Heart right ventricle (tissue), 16 donors: ENCODE data around the gene METTL1. TPM values are rescaled to one million over a fixed set of nuclear protein-coding genes. Genes with fewer than 3 reads are reported as not detected.

ENCODE experiments used
- ATAC-seq, 8 donors: fragments of 200-7000 bp; cut with Tn5 transposase; one replicate each; pipeline ENCODE4 v1.9.1; 2020; ENCODE audit warnings: mild to moderate bottlenecking in 8 of 8, moderate library complexity in 8 of 8, moderate number of reproducible peaks in 1 of 8
- DNase-seq, 2 donors: peaks; one replicate each; pipeline ENCODE4 v3.0.0-alpha.2; 2020
- H3K27ac ChIP-seq, 10 donors: fragments of 200-600 bp; sonication (generic) in 2 of 10; one replicate each; pipeline versions ENCODE4 v1.5.0 to v1.8.0; 2020 to 2022; ENCODE audit warnings: mild to moderate bottlenecking in 3 of 10
- H3K27me3 ChIP-seq, 7 donors: fragments of 200-600 bp; one replicate each; pipeline ENCODE4 v1.8.0; 2021 to 2022; ENCODE audit warnings: mild to moderate bottlenecking in 2 of 7
- H3K36me3 ChIP-seq, 9 donors: fragments of 200-600 bp; sonication (generic) in 1 of 9; one replicate each; pipeline versions ENCODE4 v1.5.0 to v1.8.0; 2020 to 2022; ENCODE audit warnings: mild to moderate bottlenecking in 2 of 9
- H3K4me1 ChIP-seq, 9 donors: fragments of 200-600 bp; sonication (generic) in 1 of 9; one replicate each; pipeline versions ENCODE4 v1.5.0 to v1.8.0; 2020 to 2022; ENCODE audit warnings: mild to moderate bottlenecking in 4 of 9
- H3K4me3 ChIP-seq, 10 donors: fragments of 200-600 bp; sonication (generic) in 2 of 10; one replicate each; pipeline versions ENCODE4 v1.5.0 to v1.8.0; 2020 to 2022; ENCODE audit warnings: mild to moderate bottlenecking in 7 of 10, moderate library complexity in 2 of 10
- H3K9me3 ChIP-seq, 11 donors: fragments of 200-600 bp in 10 of 11; sonication (generic) in 2 of 11; one replicate each; pipeline versions ENCODE4 v1.5.0 to v1.8.0; 2013 to 2022; ENCODE audit warnings: mild to moderate bottlenecking in 2 of 11, control low read depth in 1 of 11, moderate library complexity in 1 of 11
- WGBS, 2 donors: extraction: QIAGEN DNeasy Blood & Tissue Kit; methylation state at CpG; one replicate each; pipeline ENCODE4 v1.1.7; 2013; ENCODE audit warnings: inconsistent platforms in 1 of 2; 5-methylcytosine and 5-hydroxymethylcytosine counted together
- intact Hi-C, 10 donors: fragments of 100-400 bp; cut with DNase I; formaldehyde crosslinking; loops; one replicate each; pipeline versions ENCODE4 v1.11.1 to v1.14.2; 2022
- polyA plus RNA-seq, 2 donors: library from polyadenylated mRNA; stranded (reverse); fragments of 200-250 nt; gene quantifications; one replicate each; pipeline ENCODE4 v1.2.3, GENCODE V29; 2013
- total RNA-seq, 10 donors: library from RNA; stranded (reverse); fragmentation: NEBNext Ultra II Directional in 3 of 10; extraction: Animal tissue kit (Norgen Biotek cat#: 25700) in 3 of 10; gene quantifications; one replicate each; pipeline versions ENCODE4 v1.2.1 to v1.2.4, GENCODE V29; 2021 to 2023
- TF ChIP-seq, protein P1 (sequence below), 9 donors: fragments of 200-600 bp; sonication (generic) in 2 of 9; IDR thresholded peaks; one replicate each; pipeline versions ENCODE4 v1.5.0 to v1.8.0; 2021 to 2022; ENCODE audit warnings: antibody characterized with exemption in 9 of 9, mild to moderate bottlenecking in 5 of 9, moderate library complexity in 1 of 9
- donor health status: Arrhythmogenic right ventricular cardiomyopathy.
- donor health status: ischemic (EF 13 %, LVEDD 7.1; RV severe dilation, severe dysfunction).
- donor health status: healthy with polysubstance abuse.
- donor health status: DM: no; HTN: yes; CAD: no.
- donor health status: DM: no; HTN: no; CAD: no.
- donor health status: ischemic (EF 25% LVEDD 6.9; RV normal size, moderate dysfunction).
- donor health status: ischemic (EF 25% LVEDD 5.7; RV mildly dilated, moderate dysfunction).
- donor health status: healthy.
- donor health status: DM: yes; HTN: yes; CAD: no.
- donor health status: Ischemic cardiomyopathy.
- donor health status: ischemic (EF 35%, LVEDD 5.7; RV mildly dilated, moderate dysfunction).
- donor health status: nonischemic (EF 11% LVEDD 7.7; RV severe dilation, severe dysfunction).
- donor health status: DM: yes; HTN: yes; CAD: no.
- donor health status: PGD.
- donor health status: ischemic (EF 29% LVEDD 5.4; RV normal size, mild dysfunction).
- donor health status: nonischemic (EF 23%, LVEDD 6.1; RV moderate dilation, normal function).

Gene METTL1
- total and polyA plus RNA-seq, 12 donors = 5.6 to 29.4 (median 8.3) TPM

DNA sequence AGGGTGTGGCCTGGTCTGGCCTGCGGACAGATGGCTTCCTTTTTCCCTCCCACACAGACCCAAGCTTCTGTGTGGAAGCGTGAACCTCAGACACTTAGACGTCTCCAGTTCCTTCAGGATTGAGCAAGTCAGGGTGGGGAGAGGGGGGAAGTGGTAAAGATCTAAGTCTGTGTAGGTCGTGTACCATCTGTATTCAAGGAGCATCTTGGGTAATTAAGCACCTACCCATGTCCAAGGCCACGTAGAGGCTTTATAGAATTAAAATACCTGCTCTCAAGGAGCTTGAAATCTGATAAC lies 44.9 kb upstream of the METTL1 start:
- Histone ChIP-seq H3K4me3 (no peak overlapping the region), H3K36me3 (peaks cover 0 to 72% (median 13%) of the 10 kb centered on the region in 9 donors), H3K9me3 (no peaks in the 10 kb centered on the region), H3K4me1 (peaks cover 15 to 61% (median 53%) of the 10 kb centered on the region in 9 donors), H3K27me3 (no peaks in the 10 kb centered on the region), H3K27ac (peak overlapping the region; percentile 42 to 86 (median 72))
- 36 to 48% methylated on average over 5 of the region's 5 CpGs for WGBS, 2 donors
- TF ChIP-seq, protein P1, sequence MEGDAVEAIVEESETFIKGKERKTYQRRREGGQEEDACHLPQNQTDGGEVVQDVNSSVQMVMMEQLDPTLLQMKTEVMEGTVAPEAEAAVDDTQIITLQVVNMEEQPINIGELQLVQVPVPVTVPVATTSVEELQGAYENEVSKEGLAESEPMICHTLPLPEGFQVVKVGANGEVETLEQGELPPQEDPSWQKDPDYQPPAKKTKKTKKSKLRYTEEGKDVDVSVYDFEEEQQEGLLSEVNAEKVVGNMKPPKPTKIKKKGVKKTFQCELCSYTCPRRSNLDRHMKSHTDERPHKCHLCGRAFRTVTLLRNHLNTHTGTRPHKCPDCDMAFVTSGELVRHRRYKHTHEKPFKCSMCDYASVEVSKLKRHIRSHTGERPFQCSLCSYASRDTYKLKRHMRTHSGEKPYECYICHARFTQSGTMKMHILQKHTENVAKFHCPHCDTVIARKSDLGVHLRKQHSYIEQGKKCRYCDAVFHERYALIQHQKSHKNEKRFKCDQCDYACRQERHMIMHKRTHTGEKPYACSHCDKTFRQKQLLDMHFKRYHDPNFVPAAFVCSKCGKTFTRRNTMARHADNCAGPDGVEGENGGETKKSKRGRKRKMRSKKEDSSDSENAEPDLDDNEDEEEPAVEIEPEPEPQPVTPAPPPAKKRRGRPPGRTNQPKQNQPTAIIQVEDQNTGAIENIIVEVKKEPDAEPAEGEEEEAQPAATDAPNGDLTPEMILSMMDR (IDR thresholded peaks at IDR 0.05) = no peak
- ATAC-seq (peak; percentile 62 to 90 (median 78)), DNase-seq (peak; percentile 40 to 65)
- intact Hi-C loops = loop anchor here in 1 of 10 donors (1.0 kb wide), 1 partner anchor 27 kb away; no protein-coding TSS in a partner anchor

DNA sequence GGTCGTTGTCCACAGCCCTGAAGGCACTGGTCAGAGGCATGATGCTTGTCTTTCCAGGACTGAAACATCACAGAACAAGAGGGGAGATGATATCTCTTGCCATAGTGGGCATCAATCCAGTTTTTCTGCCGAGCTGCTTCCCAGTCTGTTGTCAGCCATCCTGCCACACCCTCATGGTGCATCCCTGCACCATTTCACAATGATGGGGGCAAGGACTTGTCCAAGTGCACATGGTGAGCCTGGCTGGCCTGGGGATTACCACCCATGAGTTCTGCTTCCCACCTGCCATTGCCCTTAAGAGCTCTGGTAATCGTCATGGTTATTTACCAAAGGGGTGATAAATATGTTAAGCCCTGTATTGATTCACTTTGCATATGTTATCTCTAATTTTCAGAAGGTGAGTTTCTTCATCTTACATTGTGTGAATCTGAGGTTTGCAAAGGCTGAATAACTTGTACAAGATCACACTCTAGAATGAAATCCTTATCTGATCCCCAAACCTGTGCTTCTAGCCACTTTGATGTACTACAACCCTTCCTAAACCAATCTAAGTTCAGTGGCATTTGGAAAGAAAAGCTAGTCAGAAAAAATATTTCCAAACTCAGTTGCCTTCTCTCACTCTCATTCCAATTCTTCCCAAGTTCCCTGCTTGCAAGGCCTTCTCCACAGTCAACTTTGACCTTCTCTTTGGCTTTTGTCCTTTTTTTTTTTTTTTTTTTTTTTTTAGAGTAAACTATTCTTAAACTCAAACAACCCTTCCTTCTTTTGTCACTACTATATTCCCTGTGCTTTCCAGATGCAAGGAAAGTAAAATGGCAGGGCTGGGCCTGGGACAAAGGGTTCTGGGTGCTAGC lies 44.3 kb upstream of the METTL1 start:
- peak overlapping the region in 9 of 10 donors; percentile 49 to 86 (median 73) for H3K27ac ChIP-seq
- intact Hi-C loops = loop anchor here in 1 of 10 donors (1.0 kb wide), 1 partner anchor 28 kb away; no protein-coding TSS in a partner anchor
- ATAC-seq (no peak), DNase-seq (no peak)
- H3K27me3 ChIP-seq = no peaks in the 10 kb centered on the region
- 43 to 47% methylated on average over 3 of the region's 3 CpGs for WGBS, 2 donors
- H3K4me3 ChIP-seq = no peak overlapping the region
- peaks cover 0 to 72% (median 7%) of the 10 kb centered on the region in 9 donors for H3K36me3 ChIP-seq
- peaks cover 15 to 56% (median 51%) of the 10 kb centered on the region in 9 donors for H3K4me1 ChIP-seq
- TF ChIP-seq, protein P1 (IDR thresholded peaks at IDR 0.05) = no peak
- no peaks in the 10 kb centered on the region for H3K9me3 ChIP-seq

DNA sequence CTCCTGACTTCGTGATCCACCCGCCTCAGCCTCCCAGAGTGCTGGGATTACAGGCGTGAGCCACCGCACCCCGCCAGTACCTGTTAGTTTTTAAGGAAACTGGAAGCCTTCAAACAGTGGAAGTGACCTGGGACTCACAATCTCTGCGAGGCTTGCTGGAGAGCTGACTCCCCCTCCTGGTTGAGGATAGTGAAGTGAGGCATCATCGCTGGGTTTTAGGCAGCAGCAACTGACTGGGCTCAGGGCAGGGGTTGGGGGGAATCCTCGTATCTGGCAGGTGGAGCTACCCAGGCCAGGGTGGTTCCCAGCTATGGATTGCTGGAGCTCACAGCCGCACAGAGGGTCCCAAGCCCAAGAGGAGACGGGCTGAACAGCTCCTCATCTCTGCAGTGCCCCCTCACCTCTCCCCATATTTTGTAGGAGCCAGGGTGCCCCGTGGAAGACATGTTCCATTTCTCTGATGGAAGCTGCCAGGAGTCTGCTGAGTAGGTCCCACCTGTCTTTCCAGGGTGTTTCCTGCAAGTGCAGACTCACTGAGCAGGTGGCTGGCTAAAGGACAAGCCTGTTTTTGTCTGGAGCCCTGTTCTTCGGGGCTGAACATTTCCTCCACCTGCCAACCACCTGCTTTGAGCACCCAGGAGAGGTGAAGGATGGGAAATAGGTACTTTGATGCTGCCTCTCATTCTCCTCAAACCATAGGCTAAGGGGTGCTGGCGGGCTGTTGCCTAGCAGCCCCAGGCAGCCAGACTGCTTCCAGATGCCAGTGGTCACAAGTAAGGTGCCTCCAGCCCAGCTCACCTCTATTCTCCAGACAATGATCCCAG lies 43.5 kb upstream of the METTL1 start:
- Histone ChIP-seq H3K27me3 (no peaks in the 10 kb centered on the region), H3K36me3 (peaks cover 0 to 72% (median 10%) of the 10 kb centered on the region in 9 donors), H3K4me3 (no peak overlapping the region), H3K9me3 (no peaks in the 10 kb centered on the region), H3K4me1 (peaks cover 15 to 56% (median 51%) of the 10 kb centered on the region in 9 donors), H3K27ac (peak overlapping the region in 7 of 10 donors; percentile 49 to 86 (median 73))
- intact Hi-C loops = no loop called here
- ATAC-seq (no peak), DNase-seq (no peak)
- WGBS, 2 donors = 86 to 87% methylated on average over 13 of the region's 13 CpGs
- TF ChIP-seq, protein P1 (IDR thresholded peaks at IDR 0.05) = no peak
